H9 (cell line): ENCODE data around the gene PREP. TPM values are rescaled to one million over a fixed set of nuclear protein-coding genes. Genes with fewer than 3 reads are reported as not detected.

ENCODE experiments used
- DNase-seq: peaks from one replicate; pipeline ENCODE4 v3.0.0-alpha.2; 2017
- H2AFZ ChIP-seq: one replicate; pipeline ENCODE4 v1.6.1; 2013; ENCODE audit warnings: mild to moderate bottlenecking, low read length, control low read depth, moderate library complexity
- H2AK5ac ChIP-seq: 2 replicates; pipeline ENCODE4 v1.6.1; 2013; ENCODE audit warnings: low read length, control low read depth, mixed read lengths; ENCODE audit not compliant: insufficient read length
- H2BK120ac ChIP-seq: one replicate; pipeline ENCODE4 v1.6.1; 2013; ENCODE audit warnings: low read depth, mild to moderate bottlenecking, low read length, control low read depth, inconsistent platforms; ENCODE audit not compliant: poor library complexity, severe bottlenecking
- H2BK12ac ChIP-seq: 2 replicates; pipeline ENCODE4 v1.6.1; 2013; ENCODE audit warnings: low read length, control low read depth, mixed read lengths, low read depth; ENCODE audit not compliant: insufficient read length
- H2BK15ac ChIP-seq: 2 replicates; pipeline ENCODE4 v1.6.1; 2013; ENCODE audit warnings: low read depth, low read length, control low read depth
- H2BK20ac ChIP-seq: one replicate; pipeline ENCODE4 v1.6.1; 2013; ENCODE audit warnings: low read depth, mild to moderate bottlenecking, low read length, control low read depth, inconsistent platforms; ENCODE audit not compliant: poor library complexity, severe bottlenecking
- H2BK5ac ChIP-seq: 2 replicates; pipeline ENCODE4 v1.6.1; 2013; ENCODE audit warnings: low read length, control low read depth, mixed read lengths; ENCODE audit not compliant: insufficient read length
- H3K14ac ChIP-seq: 2 replicates; pipeline ENCODE4 v1.6.1; 2013; ENCODE audit warnings: low read length, control low read depth; ENCODE audit not compliant: insufficient read depth
- H3K18ac ChIP-seq: 2 replicates; pipeline ENCODE4 v1.6.1; 2013; ENCODE audit warnings: low read depth, mild to moderate bottlenecking, mixed read lengths, low read length, control low read depth; ENCODE audit not compliant: insufficient read length
- H3K23ac ChIP-seq: 2 replicates; pipeline ENCODE4 v1.6.1; 2013; ENCODE audit warnings: low read length, control low read depth, mixed read lengths, low read depth; ENCODE audit not compliant: insufficient read length
- H3K23me2 ChIP-seq: 2 replicates; pipeline ENCODE4 v1.6.1; 2013; ENCODE audit warnings: low read depth, mild to moderate bottlenecking, mixed read lengths, low read length, control low read depth; ENCODE audit not compliant: insufficient read length, poor library complexity, severe bottlenecking
- H3K27ac ChIP-seq: 2 replicates; pipeline ENCODE4 v1.5.1; 2013; ENCODE audit warnings: low read length, control low read depth, mixed read lengths, low read depth; ENCODE audit not compliant: insufficient read length
- H3K27me3 ChIP-seq: 2 replicates; pipeline ENCODE4 v1.6.1; 2013; ENCODE audit warnings: low read length, control low read depth, inconsistent platforms; ENCODE audit not compliant: insufficient read depth
- H3K4ac ChIP-seq: 2 replicates; pipeline ENCODE4 v1.6.1; 2013; ENCODE audit warnings: low read depth, mild to moderate bottlenecking, control low read depth, inconsistent platforms, low read length, moderate library complexity
- H3K4me1 ChIP-seq: 2 replicates; pipeline ENCODE4 v1.6.1; 2013; ENCODE audit warnings: low read length, control low read depth, inconsistent platforms; ENCODE audit not compliant: insufficient read depth
- H3K4me2 ChIP-seq: 2 replicates; pipeline ENCODE4 v1.6.1; 2013; ENCODE audit warnings: low read length, control low read depth, mixed read lengths; ENCODE audit not compliant: insufficient read length, insufficient read depth
- H3K56ac ChIP-seq: 2 replicates; pipeline ENCODE4 v1.6.1; 2013; ENCODE audit warnings: low read depth, mild to moderate bottlenecking, mixed read lengths, low read length, control low read depth; ENCODE audit not compliant: insufficient read length
- H3K79me1 ChIP-seq: 2 replicates; pipeline ENCODE4 v1.6.1; 2013; ENCODE audit warnings: low read depth, mild to moderate bottlenecking, moderate library complexity, low read length, control low read depth, inconsistent platforms; ENCODE audit not compliant: insufficient read depth, poor library complexity, severe bottlenecking
- H3K79me2 ChIP-seq: 2 replicates; pipeline ENCODE4 v1.6.1; 2013; ENCODE audit warnings: low read length, control low read depth, inconsistent platforms; ENCODE audit not compliant: insufficient read depth
- H3K9ac ChIP-seq: 2 replicates; pipeline ENCODE4 v1.6.1; 2013; ENCODE audit warnings: low read length, control low read depth, mixed read lengths; ENCODE audit not compliant: insufficient read length; ENCODE audit errors: extremely low read depth
- H3K9me3 ChIP-seq: one replicate; pipeline ENCODE4 v1.6.1; 2013; ENCODE audit warnings: low read depth, low read length, inconsistent platforms; ENCODE audit not compliant: control insufficient read depth
- H3T11ph ChIP-seq: one replicate; pipeline ENCODE4 v1.6.1; 2013; ENCODE audit warnings: mild to moderate bottlenecking, low read length, control low read depth, inconsistent platforms
- H4K20me1 ChIP-seq: one replicate; pipeline ENCODE4 v1.6.1; 2013; ENCODE audit not compliant: control insufficient read depth, insufficient read length, insufficient read depth
- H4K5ac ChIP-seq: 2 replicates; pipeline ENCODE4 v1.6.1; 2013; ENCODE audit warnings: low read depth, mild to moderate bottlenecking, mixed read lengths, low read length, control low read depth; ENCODE audit not compliant: insufficient read length
- H4K8ac ChIP-seq: replicated peaks from 2 replicates; pipeline ENCODE4 v1.6.1; 2013; ENCODE audit warnings: low read length, control low read depth, mixed read lengths, low read depth; ENCODE audit not compliant: insufficient read length
- H4K91ac ChIP-seq: 2 replicates; pipeline ENCODE4 v1.6.1; 2013; ENCODE audit warnings: low read depth, mild to moderate bottlenecking, moderate library complexity, mixed read lengths, low read length, control low read depth; ENCODE audit not compliant: insufficient read length
- H3K27ac Mint-ChIP-seq, 3 experiments: 2 replicates in 2 of 3; 3 replicates in 1 of 3; pipeline ENCODE4 v1.8.0; 2020 to 2021; ENCODE audit warnings: mixed read lengths in 3 of 3, mild to moderate bottlenecking in 1 of 3, moderate library complexity in 1 of 3
- H3K27me3 Mint-ChIP-seq: 2 replicates; pipeline ENCODE4 v1.8.0; 2021; ENCODE audit warnings: low read depth, mild to moderate bottlenecking, moderate library complexity, mixed read lengths
- H3K36me3 Mint-ChIP-seq, 3 experiments: 2 replicates in 2 of 3; 3 replicates in 1 of 3; pipeline ENCODE4 v1.8.0; 2020 to 2021; ENCODE audit warnings: low read depth in 3 of 3, mixed read lengths in 3 of 3; ENCODE audit not compliant: insufficient read depth in 1 of 3
- H3K4me1 Mint-ChIP-seq, 2 experiments: 2 replicates each; pipeline ENCODE4 v1.8.0; 2020; ENCODE audit warnings: mixed read lengths in 2 of 2
- H3K4me3 Mint-ChIP-seq, 2 experiments: 2 replicates in 1 of 2; 3 replicates in 1 of 2; pipeline ENCODE4 v1.8.0; 2020 to 2021; ENCODE audit warnings: mild to moderate bottlenecking in 2 of 2, mixed read lengths in 2 of 2, moderate library complexity in 1 of 2
- H3K9me3 Mint-ChIP-seq, 2 experiments: 2 replicates in 1 of 2; 3 replicates in 1 of 2; pipeline ENCODE4 v1.8.0; 2020; ENCODE audit warnings: mild to moderate bottlenecking in 2 of 2, mixed read lengths in 2 of 2, moderate library complexity in 1 of 2
- CTCF ChIP-seq: fragments of 200-600 bp; sonication (generic); conservative IDR thresholded peaks from 3 replicates; pipeline ENCODE4 v1.8.0; 2021; ENCODE audit warnings: antibody characterized with exemption, mild to moderate bottlenecking
- WGBS: extraction: QIAGEN DNeasy Blood & Tissue Kit; methylation state at CpG from one replicate; pipeline ENCODE4 v1.1.7; 2013; ENCODE audit warnings: missing lambda C conversion rate, low lambda C conversion rate, mixed read lengths; ENCODE audit not compliant: insufficient read length; ENCODE audit errors: extremely low coverage; 5-methylcytosine and 5-hydroxymethylcytosine counted together
- total RNA-seq: library from RNA; stranded (reverse); gene quantifications from 2 replicates; pipeline ENCODE4 v1.2.1, GENCODE V29; 2021

The PREP gene
- total RNA-seq, 1 experiment from 2014 or later: 54.0 TPM

- H3K27me3 ChIP-seq: no peaks in the 10 kb centered on the region
- H2BK20ac ChIP-seq: no peak overlapping the region
- no peak overlapping the region for H2BK15ac ChIP-seq
- H3K9me3 ChIP-seq: no peaks in the 10 kb centered on the region
- H4K8ac ChIP-seq: no peak overlapping the region
- no peak overlapping the region for H2BK12ac ChIP-seq
- no peak for TF ChIP-seq CTCF
- peaks cover 0 to 8% (median 6%) of the 10 kb centered on the region in 3 experiments; a peak in 5 of 7 replicates for H3K36me3 Mint-ChIP-seq
- H3K9me3 Mint-ChIP-seq: no peaks in the 10 kb centered on the region
- H3K27ac Mint-ChIP-seq: no peak overlapping the region
- H4K20me1 ChIP-seq: no peaks in the 10 kb centered on the region
- H3K23me2 ChIP-seq: no peaks in the 10 kb centered on the region
- no peak overlapping the region for H3K23ac ChIP-seq
- 0 out of 2 replicates have a peak, but pooled peaks cover 3% of the 10 kb centered on the region for H3K4me1 ChIP-seq
- H3K27ac ChIP-seq: no peak overlapping the region
- no peaks in the 10 kb centered on the region for H3K79me2 ChIP-seq
- H4K91ac ChIP-seq: no peak overlapping the region
- no peak overlapping the region for H3K9ac ChIP-seq
- H3T11ph ChIP-seq: no peak overlapping the region
- no peak overlapping the region for H2BK120ac ChIP-seq
- H3K4me2 ChIP-seq: no peak overlapping the region
- no peak overlapping the region for H3K56ac ChIP-seq
- no peaks in the 10 kb centered on the region for H3K79me1 ChIP-seq
- no CpG with 5 or more reads among the region's 2 CpGs for WGBS
- no peak overlapping the region for H2AK5ac ChIP-seq
- no peaks in the 10 kb centered on the region for H3K27me3 Mint-ChIP-seq
- H3K4me3 Mint-ChIP-seq: no peak overlapping the region
- peaks cover 12 to 14% of the 10 kb centered on the region in 2 experiments; a peak in 3 of 4 replicates for H3K4me1 Mint-ChIP-seq
- no peak overlapping the region for H2BK5ac ChIP-seq
- no peak for DNase-seq
- H4K5ac ChIP-seq: no peak overlapping the region
- no peak overlapping the region for H3K4ac ChIP-seq
- no peak overlapping the region for H2AFZ ChIP-seq
- H3K14ac ChIP-seq: no peak overlapping the region
- no peak overlapping the region for H3K18ac ChIP-seq
Observed at GRCh38 chr6:105382496-105382895, 20.4 kb downstream of the PREP start.
